OCI-LY7 (cell line): ENCODE results near the gene IL1A. TPM values are rescaled to one million over a fixed set of nuclear protein-coding genes. Genes with fewer than 3 reads are reported as not detected.

ENCODE experiments used
- BruUV-seq: library from RNA; stranded (reverse); fragments of 400-500 nt; replicated peaks from 2 replicates; lab custom pipeline; 2021; lab: Mats Ljungman, UMichigan
- CTCF ChIA-PET: fragments of 300-600 bp; sonication (Branson Sonifier 250); formaldehyde crosslinking; loops from one replicate; lab custom pipeline; 2022; ENCODE audit warnings: antibody characterized with exemption; ENCODE audit not compliant: unreplicated experiment; lab: Charles Lee
- POLR2A ChIA-PET: fragments of 300-600 bp; sonication (Branson Sonifier 250); formaldehyde crosslinking; loops from one replicate; lab custom pipeline; 2022; ENCODE audit warnings: antibody characterized with exemption; lab: Charles Lee
- DNase-seq: peaks from one replicate; pipeline ENCODE4 v3.0.0-alpha.2; 2015; ENCODE audit warnings: low spot score
- H2AFZ ChIP-seq: fragments of 200-600 bp; sonication (generic), shearing (Covaris generic); 2 replicates; pipeline ENCODE4 v1.6.1; 2014; ENCODE audit warnings: mild to moderate bottlenecking, antibody characterized with exemption, low read length, moderate library complexity
- H3K27ac ChIP-seq: fragments of 200-600 bp; sonication (generic); 2 replicates; pipeline ENCODE4 v1.5.1; 2014; ENCODE audit warnings: mixed run types, low read depth, mild to moderate bottlenecking, moderate library complexity, low read length, inconsistent platforms; ENCODE audit not compliant: poor library complexity, severe bottlenecking
- H3K36me3 ChIP-seq: fragments of 200-600 bp; sonication (generic); 2 replicates; pipeline ENCODE4 v1.6.1; 2014; ENCODE audit warnings: mild to moderate bottlenecking, antibody characterized with exemption, low read length, moderate library complexity, mixed read lengths; ENCODE audit not compliant: insufficient read depth
- H3K4me1 ChIP-seq: fragments of 200-600 bp; sonication (generic); 2 replicates; pipeline ENCODE4 v1.5.1; 2014; ENCODE audit warnings: mild to moderate bottlenecking, low read length; ENCODE audit not compliant: insufficient read depth, poor library complexity, severe bottlenecking
- H3K4me2 ChIP-seq: fragments of 200-600 bp; sonication (generic); 2 replicates; pipeline ENCODE4 v1.6.1; 2014; ENCODE audit warnings: mild to moderate bottlenecking, low read length
- H3K4me3 ChIP-seq: fragments of 200-600 bp; sonication (generic); 2 replicates; pipeline ENCODE4 v1.5.1; 2014; ENCODE audit warnings: mild to moderate bottlenecking, low read depth, low read length; ENCODE audit not compliant: poor library complexity, severe bottlenecking
- H3K79me2 ChIP-seq: fragments of 200-600 bp; sonication (generic); 2 replicates; pipeline ENCODE4 v1.6.1; 2016; ENCODE audit warnings: low read depth, mild to moderate bottlenecking, low read length, moderate library complexity, mixed read lengths; ENCODE audit not compliant: insufficient read depth
- H3K9me2 ChIP-seq: fragments of 200-600 bp; sonication (generic); 2 replicates; pipeline ENCODE4 v1.6.1; 2016; ENCODE audit warnings: mild to moderate bottlenecking, low read length, mixed read lengths; ENCODE audit not compliant: insufficient read depth
- H3K9me3 ChIP-seq: fragments of 200-600 bp; sonication (generic); 2 replicates; pipeline ENCODE4 v1.6.1; 2014; ENCODE audit warnings: mild to moderate bottlenecking, mixed run types, low read length, mixed read lengths
- H4K20me1 ChIP-seq: fragments of 200-600 bp; sonication (generic); 2 replicates; pipeline ENCODE4 v1.6.1; 2014; ENCODE audit warnings: mild to moderate bottlenecking, antibody characterized with exemption, low read length, moderate library complexity, mixed read lengths; ENCODE audit not compliant: insufficient read depth
- CTCF ChIP-seq: fragments of 200-600 bp; sonication (generic); conservative IDR thresholded peaks from 2 replicates; pipeline ENCODE4 v1.5.1; 2014; ENCODE audit warnings: mild to moderate bottlenecking, antibody characterized with exemption, low read length, moderate library complexity, mixed read lengths
- EZH2phosphoT487 ChIP-seq: fragments of 200-600 bp; sonication (generic); IDR thresholded peaks from 2 replicates; pipeline ENCODE4 v1.6.1; 2018; ENCODE audit warnings: low read depth, borderline replicate concordance, mild to moderate bottlenecking, mixed run types, antibody characterized with exemption, low read length, moderate library complexity, mixed read lengths
- intact Hi-C: fragments of 100-400 bp; cut with micrococcal nuclease; formaldehyde crosslinking; loops from one replicate; pipeline ENCODE4 v1.10.0; 2022; ENCODE audit not compliant: unreplicated experiment
- total RNA-seq, 2 experiments: library from RNA; depleted of rRNA in 1 of 2; stranded (reverse); fragments of >200 nt in 1 of 2; shearing (Covaris generic) in 1 of 2; gene quantifications; 2 replicates each; pipeline ENCODE4 v1.2.3, GENCODE V29; 2014 to 2022

The IL1A gene
- total RNA-seq, 2 experiments from 2014 or later, result not detected

DNA sequence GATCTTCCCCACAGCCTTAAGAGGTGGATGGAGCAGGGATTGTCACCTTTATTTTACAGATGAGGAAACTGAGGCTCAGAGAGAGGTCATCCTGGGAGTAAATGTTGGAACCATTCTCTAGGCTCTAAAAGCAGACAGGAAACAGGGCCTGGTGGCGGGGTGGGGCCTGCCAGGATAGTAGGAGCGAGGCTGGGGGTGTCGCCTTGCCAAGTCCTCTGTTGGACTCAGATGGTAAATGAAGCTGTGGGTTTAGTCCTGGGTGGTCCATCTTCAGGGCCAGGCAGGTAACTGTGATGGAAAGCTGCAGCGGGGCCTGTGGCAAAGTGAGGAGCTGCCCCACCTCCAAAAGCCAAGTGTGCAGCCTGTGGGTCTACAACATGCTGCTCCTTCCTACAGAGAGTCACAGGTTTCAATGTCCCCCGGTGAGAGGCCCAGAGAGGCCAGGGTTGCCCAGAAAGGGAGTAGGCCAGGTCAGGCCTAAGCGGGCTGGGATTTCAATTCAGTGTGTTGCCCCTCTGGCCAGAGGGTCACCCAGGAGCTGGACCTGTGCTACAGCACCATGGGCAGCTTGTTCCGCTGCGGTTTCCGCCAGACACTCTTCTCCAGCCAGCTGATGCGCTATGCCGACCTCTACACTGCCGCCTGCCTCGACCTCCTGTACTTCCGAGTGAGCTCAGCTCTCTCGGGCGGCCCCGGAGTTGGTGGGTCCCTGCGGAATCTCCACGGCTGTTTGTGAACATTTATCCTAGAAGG lies 56.8 kb downstream of the IL1A start:
- H3K4me1 ChIP-seq, result peaks cover 5% of the 10 kb centered on the region
- no peak for DNase-seq
- TF ChIP-seq CTCF (no peak), EZH2phosphoT487 (no peak)
- no peaks in the 10 kb centered on the region for H3K9me2 ChIP-seq
- no TSS peak for BruUV-seq
- no peak overlapping the region for H3K4me3 ChIP-seq
- H4K20me1 ChIP-seq, result no peaks in the 10 kb centered on the region
- no peak overlapping the region for H2AFZ ChIP-seq
- H3K36me3 ChIP-seq, result no peaks in the 10 kb centered on the region
- H3K4me2 ChIP-seq, result no peak overlapping the region
- H3K9me3 ChIP-seq, result no peaks in the 10 kb centered on the region
- POLR2A ChIA-PET, result interaction anchor here (0.6 to 1.6 kb wide), 3 partner anchors 101 to 728 kb away, joined by 4 read pairs; no protein-coding TSS in a partner anchor
- CTCF ChIA-PET, result interaction anchor here (1.5 kb wide), 1 partner anchor 106 kb away, joined by 3 read pairs; no protein-coding TSS in a partner anchor
- no peaks in the 10 kb centered on the region for H3K79me2 ChIP-seq
- no peak overlapping the region for H3K27ac ChIP-seq
- intact Hi-C loops, result loop anchor here (5.0 kb wide), 2 partner anchors 35 to 245 kb away; partner anchors contain the start of gene TTL

DNA sequence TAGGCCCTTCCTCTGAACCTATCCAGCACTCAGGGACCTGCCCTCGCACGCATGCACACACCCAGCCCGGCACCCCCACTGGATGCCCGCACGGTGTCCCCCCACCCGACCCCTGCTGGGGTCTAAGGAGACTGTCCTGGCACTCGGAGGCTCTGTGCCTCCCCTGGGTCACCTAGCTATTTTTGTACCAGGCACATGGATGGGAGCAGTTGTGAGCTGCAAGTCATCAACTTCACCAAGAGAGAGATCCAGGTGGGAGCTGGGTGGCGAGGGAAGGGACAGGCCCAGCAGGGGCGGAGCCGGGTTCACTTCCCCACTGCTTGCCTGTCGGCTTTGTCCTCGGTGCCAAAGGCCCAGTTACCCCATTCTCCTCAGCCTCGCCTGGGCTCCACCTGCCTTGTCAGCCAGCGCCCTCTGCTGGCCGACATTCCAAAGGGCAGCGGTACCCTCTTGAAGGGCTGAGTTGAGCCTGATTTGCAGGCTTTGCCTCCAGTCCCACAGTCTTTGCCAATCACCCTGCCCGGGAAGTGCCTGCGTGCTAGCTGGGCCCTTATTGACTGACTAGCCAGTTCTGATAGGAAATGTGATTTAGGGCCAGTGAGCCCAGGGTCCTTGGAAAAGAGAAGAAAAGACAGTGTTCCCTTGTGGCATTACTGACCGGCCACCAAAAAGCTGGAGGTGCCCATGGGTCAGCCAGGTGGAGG lies 57.7 kb downstream of the IL1A start:
- Histone ChIP-seq H3K9me2 (no peaks in the 10 kb centered on the region), H3K9me3 (no peaks in the 10 kb centered on the region), H3K79me2 (no peaks in the 10 kb centered on the region), H3K36me3 (no peaks in the 10 kb centered on the region), H3K4me3 (no peak overlapping the region), H2AFZ (peak overlapping the region; percentile 66; the same call in 1 of the 2 replicates), H4K20me1 (no peaks in the 10 kb centered on the region), H3K27ac (no peak overlapping the region), H3K4me2 (no peak overlapping the region), H3K4me1 (peaks cover 5% of the 10 kb centered on the region)
- ChIA-PET POLR2A (interaction anchor here (0.6 to 1.1 kb wide), 2 partner anchors 21 to 694 kb away, joined by 3 to 4 read pairs; no protein-coding TSS in a partner anchor), CTCF (interaction anchor here (0.6 to 1.5 kb wide), 4 partner anchors 82 to 106 kb away, joined by 3 to 4 read pairs (median 3); no protein-coding TSS in a partner anchor)
- no TSS peak for BruUV-seq
- peak; percentile 87 for DNase-seq
- TF ChIP-seq CTCF (peak; percentile 94), EZH2phosphoT487 (no peak)
- intact Hi-C loops, result loop anchor here (1.0 to 5.0 kb wide), 4 partner anchors 34 to 244 kb away; partner anchors contain the start of gene TTL
